HG03460 (cell line): ENCODE data around the gene ARID4B.
"Not testable (repeated sequence)": the region's sequence is repeated elsewhere in the genome, so short reads cannot be mapped to it uniquely, and the experiment has no call there.

Source experiments
- ATAC-seq: cut with Tn5 transposase; IDR thresholded peaks from one replicate; pipeline ENCODE4 v1.9.1; 2021; ENCODE audit not compliant: unreplicated experiment

The ARID4B gene

GRCh38 chr1:235328271-235329138 lies 526 bp upstream of the ARID4B start, which contains the start of gene GGPS1:
GGPS1 (plus strand) TSS chr1:235328570; CDS start chr1:235335265, 6,695 bp downstream.
- ATAC-seq = peak; percentile 56

- no peak for ATAC-seq
These were observed 1.0 kb downstream of the ARID4B start for GRCh38 chr1:235326719-235327558.

GRCh38 chr1:235325854-235326253 lies 2.1 kb downstream of the ARID4B start:
- ATAC-seq = no peak

- ATAC-seq = no peak
These were observed 2.8 kb downstream of the ARID4B start for GRCh38 chr1:235325139-235325538.

GRCh38 chr1:235324296-235324695 lies 3.7 kb downstream of the ARID4B start:
- no peak for ATAC-seq

- no peak for ATAC-seq
These were observed 7.3 kb downstream of the ARID4B start for GRCh38 chr1:235320521-235321179.

- ATAC-seq = no peak
These were observed 8.7 kb downstream of the ARID4B start for GRCh38 chr1:235319255-235319654.

- ATAC-seq = no peak
These were observed 10.8 kb downstream of the ARID4B start for GRCh38 chr1:235317168-235317567.

- ATAC-seq = no peak
These were observed 12.2 kb downstream of the ARID4B start for GRCh38 chr1:235315735-235316134.

- ATAC-seq = no peak
These were observed 12.8 kb downstream of the ARID4B start for GRCh38 chr1:235315173-235315572.

- no peak for ATAC-seq
These were observed 13.9 kb downstream of the ARID4B start for GRCh38 chr1:235313931-235314678.

- ATAC-seq = no peak
These were observed 14.7 kb downstream of the ARID4B start for GRCh38 chr1:235313262-235313661.

GRCh38 chr1:235309206-235309605 lies 18.8 kb downstream of the ARID4B start:
- not testable (repeated sequence) for ATAC-seq

- ATAC-seq = no peak
These were observed 20.5 kb downstream of the ARID4B start for GRCh38 chr1:235307158-235308124.

GRCh38 chr1:235304549-235305451 lies 23.2 kb downstream of the ARID4B start:
- no peak for ATAC-seq

- ATAC-seq = no peak
These were observed 25.8 kb downstream of the ARID4B start for GRCh38 chr1:235302143-235302542.

GRCh38 chr1:235299169-235299858 lies 28.7 kb downstream of the ARID4B start:
- no peak for ATAC-seq

- no peak for ATAC-seq
These were observed 29.2 kb downstream of the ARID4B start for GRCh38 chr1:235298758-235299157.
